GM12878 (cell line): ENCODE data around the gene CFAP410. TPM values are rescaled to one million over a fixed set of nuclear protein-coding genes. Genes with fewer than 3 reads are reported as not detected.

Experiments
- ATAC-seq: fragments of 200-7000 bp; cut with Tn5 transposase; 3 replicates; pipeline ENCODE4 v1.9.1; 2020; ENCODE audit warnings: mild to moderate bottlenecking, moderate library complexity
- BruUV-seq: library from RNA; stranded (reverse); fragments of 400-500 nt; replicated peaks from 2 replicates; lab custom pipeline; 2021; lab: Mats Ljungman, UMichigan
- CTCF ChIA-PET: fragments of 300-600 bp; sonication (Branson Sonifier 250); formaldehyde crosslinking; extraction: SDS; loops from one replicate; lab custom pipeline; 2021; ENCODE audit warnings: inconsistent platforms; lab: Yijun Ruan, JAX
- POLR2A ChIA-PET: fragments of 350-600 bp; formaldehyde crosslinking; extraction: SDS; loops from one replicate; lab custom pipeline; 2021; ENCODE audit warnings: inconsistent platforms; lab: Charles Lee
- RAD21 ChIA-PET: fragments of 300-600 bp; sonication (Branson Sonifier 250); formaldehyde crosslinking; loops from one replicate; lab custom pipeline; 2023; ENCODE audit warnings: antibody characterized with exemption; ENCODE audit not compliant: unreplicated experiment; lab: Charles Lee
- SMC1A ChIA-PET: fragments of 300-600 bp; sonication (Branson Sonifier 250); formaldehyde crosslinking; loops from one replicate; lab custom pipeline; 2023; ENCODE audit not compliant: unreplicated experiment, uncharacterized antibody; lab: Charles Lee
- DNase-seq: peaks from one replicate; pipeline ENCODE4 v3.0.0-alpha.2; 2011; ENCODE audit warnings: low read depth, low spot score
- FAIRE-seq: peaks from 3 replicates; lab custom pipeline; 2011; peaks lifted over from hg19 to GRCh38; lab: Jason Lieb, UNC
- H2AFZ ChIP-seq: 2 replicates; pipeline ENCODE4 v1.6.0; 2011; ENCODE audit warnings: low read depth, low read length, control low read depth; ENCODE audit not compliant: control insufficient read depth
- H3K27ac ChIP-seq: 2 replicates; pipeline ENCODE4 v1.5.1; 2011; ENCODE audit warnings: control low read depth; ENCODE audit not compliant: control insufficient read depth, insufficient read depth
- H3K27me3 ChIP-seq, 2 experiments: replicated peaks in 1 of 2; 2 replicates each; pipeline versions ENCODE4 v1.6.0 to v1.6.1; 2011; ENCODE audit warnings: low read length in 1 of 2; ENCODE audit not compliant: control insufficient read depth in 2 of 2, insufficient read depth in 2 of 2
- H3K36me3 ChIP-seq, 2 experiments: 2 replicates each; pipeline ENCODE4 v1.5.1; 2011; ENCODE audit warnings: low read length in 1 of 2; ENCODE audit not compliant: control insufficient read depth in 2 of 2, insufficient read depth in 2 of 2
- H3K4me1 ChIP-seq: 2 replicates; pipeline ENCODE4 v1.6.1; 2011; ENCODE audit warnings: mild to moderate bottlenecking, low read length, moderate library complexity, mixed read lengths; ENCODE audit not compliant: control insufficient read depth, insufficient read depth
- H3K4me2 ChIP-seq: 2 replicates; pipeline ENCODE4 v1.6.0; 2011; ENCODE audit warnings: control low read depth; ENCODE audit not compliant: control insufficient read depth, insufficient read depth
- H3K4me3 ChIP-seq: fragments of 200-600 bp; sonication (generic); 2 replicates; pipeline ENCODE4 v1.5.1; 2016
- H3K79me2 ChIP-seq: 2 replicates; pipeline ENCODE4 v1.6.0; 2011; ENCODE audit warnings: low read length; ENCODE audit not compliant: control insufficient read depth, insufficient read depth
- H3K9ac ChIP-seq: 2 replicates; pipeline ENCODE4 v1.8.0; 2011; ENCODE audit warnings: low read length, control low read depth, mixed read lengths; ENCODE audit not compliant: control insufficient read depth, insufficient read depth
- H3K9me3 ChIP-seq: replicated peaks from 3 replicates; pipeline ENCODE4 v1.5.1; 2011; ENCODE audit warnings: mild to moderate bottlenecking, low read length; ENCODE audit not compliant: control insufficient read depth, insufficient read depth
- H4K20me1 ChIP-seq: 2 replicates; pipeline ENCODE4 v1.6.0; 2011; ENCODE audit not compliant: control insufficient read depth, insufficient read depth
- CEBPZ ChIP-seq: fragments of 150-350 bp; IDR thresholded peaks from 2 replicates; pipeline ENCODE4 v1.6.1; 2016; ENCODE audit warnings: low read depth, low read length
- MYC ChIP-seq: IDR thresholded peaks from 2 replicates; pipeline ENCODE4 v1.6.1; 2011; ENCODE audit warnings: mild to moderate bottlenecking, low read length, moderate library complexity, inconsistent platforms; ENCODE audit not compliant: insufficient read depth, insufficient replicate concordance, insufficient read length, severe bottlenecking
- NFYA ChIP-seq: IDR thresholded peaks from 2 replicates; pipeline ENCODE4 v1.6.1; 2011; ENCODE audit warnings: low read depth, mild to moderate bottlenecking, low read length, improper control_type of control experiment, borderline replicate concordance
- NR2C2 ChIP-seq: IDR thresholded peaks from 2 replicates; pipeline ENCODE4 v1.6.1; 2011; ENCODE audit warnings: borderline replicate concordance, low read depth; ENCODE audit not compliant: control insufficient read depth, insufficient read length
- SPI1 ChIP-seq: IDR thresholded peaks from 2 replicates; pipeline ENCODE4 v1.6.1; 2011; ENCODE audit warnings: low read depth, mild to moderate bottlenecking, low read length, moderate library complexity, borderline replicate concordance; ENCODE audit not compliant: insufficient read depth
- SREBF1 ChIP-seq: IDR thresholded peaks from 2 replicates; pipeline ENCODE4 v1.6.1; 2012; ENCODE audit warnings: mild to moderate bottlenecking, low read length
- SUPT20H ChIP-seq: IDR thresholded peaks from 2 replicates; pipeline ENCODE4 v1.6.1; 2011; ENCODE audit warnings: low read depth, mild to moderate bottlenecking, low read length, moderate library complexity, borderline replicate concordance; ENCODE audit not compliant: control insufficient read depth
- TBL1XR1 ChIP-seq: IDR thresholded peaks from 2 replicates; pipeline ENCODE4 v1.6.1; 2012; ENCODE audit warnings: low read depth, low read length, improper control_type of control experiment
- WGBS: methylation state at CpG from one replicate; pipeline ENCODE4 v1.1.6; 2016; ENCODE audit warnings: low lambda C conversion rate; ENCODE audit not compliant: insufficient replicate concordance, insufficient coverage; ENCODE audit errors: missing lambda C conversion rate; 5-methylcytosine and 5-hydroxymethylcytosine counted together
- in situ Hi-C: fragments of 300-500 bp; cut with MboI; formaldehyde crosslinking; loops from 9 replicates; pipeline ENCODE4 v1.14.3; 2018; ENCODE audit warnings: mixed read lengths
- intact Hi-C: fragments of 100-400 bp; cut with micrococcal nuclease; formaldehyde crosslinking; loops from one replicate; pipeline ENCODE4 v1.14.2; 2022; ENCODE audit not compliant: unreplicated experiment
- polyA plus RNA-seq, 11 experiments: library from polyadenylated mRNA; depleted of rRNA in 4 of 11; unstranded in 6 of 11; stranded (reverse) in 5 of 11; fragments of >200 nt; fragmentation: Nextera tagmentation in 4 of 11; fragmentation: Illumina TruSeq in 1 of 11; extraction: Ambion mirVana in 4 of 11; extraction: Trizol in 1 of 11; gene quantifications; 1 replicate in 1 of 11; 2 replicates in 10 of 11; pipeline versions ENCODE4 v1.2.1 to v1.2.3, GENCODE V29; 2011 to 2016; ENCODE audit warnings: inconsistent platforms in 2 of 11, missing spikeins in 2 of 11, low read depth in 1 of 11
- total RNA-seq, 4 experiments: library from RNA; depleted of rRNA in 3 of 4; stranded (reverse); fragments of >200 nt in 3 of 4; fragmentation: Illumina TruSeq in 1 of 4; extraction: Trizol in 1 of 4; gene quantifications; 2 replicates each; pipeline versions ENCODE4 v1.2.1 to v1.2.3, GENCODE V29; 2013 to 2021

The CFAP410 gene
- total and polyA plus RNA-seq, 10 of the 15 experiments (the other 5 are each of a cell fraction or from before 2014, with no cell fraction given), result 0.14 to 24.8 (median 11.3) TPM

DNA sequence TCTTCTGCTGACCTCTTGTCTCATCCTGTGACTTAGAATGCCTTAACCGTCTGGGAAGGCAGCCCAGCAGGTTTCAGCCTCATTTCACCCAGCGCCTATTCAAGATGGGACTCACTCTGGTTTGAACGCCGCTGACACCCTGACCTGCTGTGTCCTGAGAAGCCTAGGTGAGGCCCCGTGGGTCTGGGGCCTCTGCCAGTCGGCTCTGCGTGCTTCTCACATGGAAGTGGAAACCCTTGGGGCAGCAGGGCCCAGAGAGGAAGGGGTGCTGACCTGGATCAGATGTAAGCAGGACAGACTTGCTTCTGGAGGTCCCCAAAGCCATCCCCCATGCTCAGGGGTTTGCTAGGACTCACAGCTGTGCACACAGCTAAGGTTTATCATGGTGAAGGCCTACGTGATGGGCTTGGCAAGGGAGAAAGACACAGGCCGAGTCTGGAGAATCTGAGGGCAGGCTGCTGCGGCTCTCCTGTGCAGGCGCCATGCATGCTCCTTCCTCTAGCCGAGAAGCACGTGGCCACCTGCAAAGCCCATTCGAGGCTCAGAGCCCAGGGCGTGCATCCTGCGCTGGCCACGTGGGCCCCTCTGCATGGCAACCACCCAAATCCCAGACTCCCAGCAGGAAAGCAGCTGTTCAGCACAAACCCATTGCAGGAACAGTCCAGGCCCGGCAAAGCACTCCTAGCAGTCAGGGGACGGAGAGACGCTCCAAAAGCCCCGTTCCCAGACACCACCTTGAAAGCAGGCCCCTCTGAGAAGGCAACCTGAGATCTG, 18.1 kb upstream of the CFAP410 start:
- Histone ChIP-seq H3K36me3 (peaks cover 0 to 5% of the 10 kb centered on the region in 2 experiments; a peak in 1 of 4 replicates), H3K79me2 (peaks cover 15% of the 10 kb centered on the region), H3K9me3 (no peaks in the 10 kb centered on the region; the same call in 2 of the 3 replicates), H4K20me1 (no peaks in the 10 kb centered on the region), H3K4me2 (no peak overlapping the region), H3K4me3 (no peak overlapping the region), H3K27ac (no peak overlapping the region), H3K4me1 (peaks cover 22% of the 10 kb centered on the region), H3K9ac (no peak overlapping the region), H2AFZ (no peak overlapping the region), H3K27me3 (no peaks in the 10 kb centered on the region)
- RAD21 ChIA-PET, result no interaction called here
- ATAC-seq (no peak), DNase-seq (no peak), FAIRE-seq (no peak)
- CTCF ChIA-PET, result no interaction called here
- SMC1A ChIA-PET, result no interaction called here
- in situ Hi-C loops (no loop called here), intact Hi-C loops (no loop called here)
- WGBS, result 92% methylated on average over 21 of the region's 21 CpGs
- POLR2A ChIA-PET, result no interaction called here
- no TSS peak for BruUV-seq
- TF ChIP-seq SREBF1 (no peak), NFYA (no peak), NR2C2 (no peak), MYC (no peak), TBL1XR1 (no peak)

DNA sequence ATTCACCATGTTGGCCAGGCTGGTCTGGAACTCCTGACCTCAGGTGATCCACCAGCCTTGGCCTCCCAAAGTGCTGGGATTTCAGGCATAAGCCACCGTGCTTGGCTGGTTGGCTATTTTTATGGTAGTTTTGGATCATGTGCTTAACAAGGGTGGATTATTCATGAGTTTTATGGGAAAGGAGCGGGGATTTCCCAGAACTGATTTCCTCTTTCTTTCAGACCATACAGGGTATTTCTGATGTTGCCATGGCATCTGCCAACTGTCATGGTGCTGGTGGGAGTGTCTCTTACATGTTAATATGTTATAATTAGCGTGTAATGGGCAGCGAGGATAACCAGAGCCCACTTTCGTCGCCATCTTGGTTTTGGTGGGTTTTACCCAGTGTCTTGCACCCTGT, 17.4 kb upstream of the CFAP410 start:
- DNase-seq (no peak), ATAC-seq (peak; percentile 24; the same call in 1 of the 3 replicates), FAIRE-seq (no peak)
- H3K4me3 ChIP-seq, result no peak overlapping the region
- CTCF ChIA-PET, result no interaction called here
- no peaks in the 10 kb centered on the region for H3K27me3 ChIP-seq
- H4K20me1 ChIP-seq, result no peaks in the 10 kb centered on the region
- no peak overlapping the region for H3K4me2 ChIP-seq
- peaks cover 15% of the 10 kb centered on the region for H3K79me2 ChIP-seq
- H3K27ac ChIP-seq, result no peak overlapping the region
- peaks cover 0 to 5% of the 10 kb centered on the region in 2 experiments; a peak in 1 of 4 replicates for H3K36me3 ChIP-seq
- SMC1A ChIA-PET, result no interaction called here
- POLR2A ChIA-PET, result no interaction called here
- no peak overlapping the region for H3K9ac ChIP-seq
- RAD21 ChIA-PET, result no interaction called here
- H2AFZ ChIP-seq, result no peak overlapping the region
- in situ Hi-C loops (no loop called here), intact Hi-C loops (no loop called here)
- H3K4me1 ChIP-seq, result peaks cover 22% of the 10 kb centered on the region
- TF ChIP-seq SPI1 (peak; percentile 8; the same call in 1 of the 2 replicates), CEBPZ (no peak), SUPT20H (no peak)
- H3K9me3 ChIP-seq, result no peaks in the 10 kb centered on the region; the same call in 2 of the 3 replicates
- BruUV-seq, result no TSS peak
- 69% methylated on average over 6 of the region's 6 CpGs for WGBS
